Measurements from ENCODE around the gene EVL.

The EVL gene

DNA sequence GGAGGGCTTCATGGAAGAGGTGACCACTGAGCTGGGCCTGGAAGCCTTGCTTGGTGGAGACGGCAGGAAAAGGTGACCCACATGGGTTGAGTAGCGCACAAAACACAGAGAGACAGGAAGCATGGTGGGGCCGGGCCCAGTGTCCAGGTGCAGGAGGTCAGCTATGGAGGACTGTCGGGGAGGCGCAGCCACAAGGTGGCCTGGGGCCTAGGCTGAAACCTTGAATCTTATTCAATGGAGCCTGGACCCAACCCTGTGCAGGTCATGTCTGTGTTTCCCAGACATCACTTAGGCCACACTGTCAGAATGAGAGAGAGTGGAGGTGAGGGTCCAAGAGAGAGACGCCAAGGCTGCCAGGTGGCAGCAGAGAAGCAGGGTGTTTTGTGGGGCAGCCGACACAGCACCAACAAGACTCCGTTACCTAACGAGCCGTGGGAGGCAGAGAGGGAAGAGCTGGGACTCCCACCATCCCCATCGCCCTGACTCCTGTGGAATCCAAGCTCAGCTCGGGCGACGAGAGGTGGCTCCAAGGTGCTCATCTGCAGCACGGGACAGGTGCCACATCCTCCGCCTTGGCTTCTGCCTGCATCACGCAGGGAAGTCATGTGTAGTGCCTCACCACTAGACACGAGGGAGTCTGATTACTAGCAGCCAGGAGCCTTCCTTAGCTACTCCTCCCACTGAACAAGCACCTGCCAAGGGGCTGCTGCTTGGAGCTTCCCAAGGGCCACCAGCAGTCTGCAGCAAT lies 55.5 kb downstream of the EVL start:
- DNase-seq: no peak
- H3K36me3 ChIP-seq (replicated peaks): no peaks in the 10 kb centered on the region

DNA sequence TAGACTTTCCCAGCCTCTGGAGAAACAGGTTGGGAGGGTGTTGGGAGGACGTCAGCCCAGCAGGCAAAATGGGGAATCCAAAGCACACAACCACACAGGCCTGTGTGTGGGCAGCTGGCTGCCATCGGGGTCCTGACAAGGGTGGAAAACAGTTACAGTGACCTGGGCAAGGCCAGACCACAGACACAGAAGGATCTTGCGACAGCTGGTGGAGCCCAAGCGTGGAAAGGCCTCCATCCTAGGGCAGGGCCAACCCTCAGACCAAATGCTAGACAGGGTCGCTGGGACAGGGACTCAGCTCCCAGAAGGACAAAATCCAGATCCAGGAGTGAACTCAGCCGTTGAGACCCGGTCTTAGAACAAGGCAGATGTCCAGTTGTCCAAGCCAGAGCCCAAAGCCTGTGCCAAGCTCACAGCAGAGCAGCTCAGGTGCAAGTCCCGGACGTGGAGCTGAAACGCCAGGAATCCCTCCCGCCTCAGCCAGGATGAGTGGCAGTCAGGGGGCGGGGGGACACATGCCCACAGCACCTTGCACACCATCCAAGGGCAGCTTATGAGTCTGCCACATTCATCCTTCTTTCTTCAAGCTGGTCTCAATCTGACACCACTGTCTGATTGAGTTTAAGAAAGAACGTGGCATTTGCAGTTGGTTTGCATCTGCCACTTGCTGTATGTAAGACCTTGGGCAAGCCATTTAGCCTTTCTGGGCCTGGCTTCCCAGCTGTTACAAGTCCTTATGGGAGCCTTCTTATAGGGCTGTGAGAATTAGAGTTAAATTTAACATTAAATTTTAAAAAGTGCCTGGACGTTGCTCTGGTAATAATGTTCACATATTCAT lies 56.6 kb downstream of the EVL start:
- Histone ChIP-seq H3K27me3 (replicated peaks) (no peaks in the 10 kb centered on the region), H3K27ac (no peak overlapping the region), H3K4me3 (ENCODE audit: low read depth, low read length) (no peak overlapping the region), H3K36me3 (replicated peaks) (peaks cover 2% of the 10 kb centered on the region)
- in situ Hi-C loops (cut with HindIII; ENCODE audit: low pct_ligation_motif_present, low sequenced_read_pairs): no loop called here
- TF ChIP-seq, protein P1, sequence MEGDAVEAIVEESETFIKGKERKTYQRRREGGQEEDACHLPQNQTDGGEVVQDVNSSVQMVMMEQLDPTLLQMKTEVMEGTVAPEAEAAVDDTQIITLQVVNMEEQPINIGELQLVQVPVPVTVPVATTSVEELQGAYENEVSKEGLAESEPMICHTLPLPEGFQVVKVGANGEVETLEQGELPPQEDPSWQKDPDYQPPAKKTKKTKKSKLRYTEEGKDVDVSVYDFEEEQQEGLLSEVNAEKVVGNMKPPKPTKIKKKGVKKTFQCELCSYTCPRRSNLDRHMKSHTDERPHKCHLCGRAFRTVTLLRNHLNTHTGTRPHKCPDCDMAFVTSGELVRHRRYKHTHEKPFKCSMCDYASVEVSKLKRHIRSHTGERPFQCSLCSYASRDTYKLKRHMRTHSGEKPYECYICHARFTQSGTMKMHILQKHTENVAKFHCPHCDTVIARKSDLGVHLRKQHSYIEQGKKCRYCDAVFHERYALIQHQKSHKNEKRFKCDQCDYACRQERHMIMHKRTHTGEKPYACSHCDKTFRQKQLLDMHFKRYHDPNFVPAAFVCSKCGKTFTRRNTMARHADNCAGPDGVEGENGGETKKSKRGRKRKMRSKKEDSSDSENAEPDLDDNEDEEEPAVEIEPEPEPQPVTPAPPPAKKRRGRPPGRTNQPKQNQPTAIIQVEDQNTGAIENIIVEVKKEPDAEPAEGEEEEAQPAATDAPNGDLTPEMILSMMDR (IDR thresholded peaks at IDR 0.05; ENCODE audit: low read depth, low read length, missing control alignments): no peak
- no peak for DNase-seq

More for the DNA sequence above, 55.5 kb downstream of the EVL start:
- Histone ChIP-seq H3K27ac (no peak overlapping the region), H3K4me3 (ENCODE audit: low read depth, low read length) (no peak overlapping the region), H3K27me3 (replicated peaks) (no peaks in the 10 kb centered on the region)
- TF ChIP-seq, protein P1 (IDR thresholded peaks at IDR 0.05; ENCODE audit: low read depth, low read length, missing control alignments): no peak
- in situ Hi-C loops (cut with HindIII; ENCODE audit: low pct_ligation_motif_present, low sequenced_read_pairs): no loop called here

DNA sequence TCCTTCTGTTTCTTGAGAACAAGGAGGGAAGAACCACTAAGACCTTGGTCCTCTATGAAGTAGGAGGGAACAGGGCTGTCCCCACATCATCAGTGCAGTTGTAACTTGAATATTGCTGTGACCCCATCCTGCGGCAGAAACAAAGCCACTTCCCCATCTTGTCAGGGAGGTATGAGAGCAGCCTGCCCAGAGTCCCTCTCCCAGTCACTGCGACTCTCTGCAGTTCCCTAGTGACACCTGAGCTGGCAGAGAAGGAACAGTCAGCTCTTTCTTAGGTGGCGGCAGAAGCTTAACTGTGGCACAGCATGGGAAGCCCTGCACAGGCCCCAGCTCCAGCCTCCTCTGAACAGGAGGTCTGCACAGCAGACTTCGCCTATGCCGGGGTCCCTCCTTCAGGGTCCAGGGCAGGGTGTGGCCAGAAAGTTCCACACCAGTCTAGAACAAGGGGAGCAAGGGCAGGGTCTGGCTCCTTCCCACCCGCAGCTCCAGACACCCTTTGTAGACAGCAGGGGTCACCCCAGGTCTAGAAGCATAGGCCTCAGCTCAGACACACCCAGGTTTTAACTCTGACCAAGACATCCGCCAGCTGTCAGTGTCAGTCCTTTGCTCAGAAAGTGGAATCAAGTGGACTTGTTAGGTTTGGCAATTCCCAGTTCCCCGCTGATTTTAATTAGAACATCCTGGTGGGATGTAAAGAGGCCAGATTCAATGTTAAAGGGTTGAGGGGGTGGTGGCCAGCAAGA lies 57.4 kb downstream of the EVL start:
- in situ Hi-C loops (cut with HindIII; ENCODE audit: low pct_ligation_motif_present, low sequenced_read_pairs): no loop called here
- no peak overlapping the region for H3K27ac ChIP-seq
- H3K36me3 ChIP-seq (replicated peaks): peaks cover 2% of the 10 kb centered on the region
- no peak overlapping the region for H3K4me3 ChIP-seq (ENCODE audit: low read depth, low read length)
- H3K27me3 ChIP-seq (replicated peaks): no peaks in the 10 kb centered on the region
- TF ChIP-seq, protein P1 (IDR thresholded peaks at IDR 0.05; ENCODE audit: low read depth, low read length, missing control alignments): peak; percentile 5
- DNase-seq: no peak

DNA sequence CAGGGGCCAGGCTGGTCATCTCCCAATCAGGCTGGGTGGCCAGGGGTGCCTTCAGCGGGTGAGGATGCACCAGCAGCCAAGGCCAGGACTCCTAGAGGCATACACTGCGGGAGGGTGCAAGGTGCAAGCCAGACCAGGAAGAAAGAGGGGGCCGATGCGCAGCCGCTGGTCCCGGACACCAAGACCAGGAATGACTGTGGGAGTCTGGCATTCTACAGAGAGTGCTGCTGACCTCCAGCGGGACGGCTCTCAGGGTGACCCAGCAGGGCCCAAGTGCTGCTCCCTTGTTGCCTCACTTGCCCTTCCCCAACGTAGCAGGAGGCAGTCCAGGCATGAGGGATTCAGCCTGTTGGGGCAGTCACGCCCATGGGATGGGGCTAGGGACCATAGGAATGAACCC lies 58.4 kb downstream of the EVL start:
- H3K36me3 ChIP-seq (replicated peaks): peaks cover 2% of the 10 kb centered on the region
- TF ChIP-seq, protein P1 (IDR thresholded peaks at IDR 0.05; ENCODE audit: low read depth, low read length, missing control alignments): no peak
- H3K4me3 ChIP-seq (ENCODE audit: low read depth, low read length): no peak overlapping the region
- no peak overlapping the region for H3K27ac ChIP-seq
- no peak for DNase-seq
- H3K27me3 ChIP-seq (replicated peaks): no peaks in the 10 kb centered on the region
- in situ Hi-C loops (cut with HindIII; ENCODE audit: low pct_ligation_motif_present, low sequenced_read_pairs): no loop called here

DNA sequence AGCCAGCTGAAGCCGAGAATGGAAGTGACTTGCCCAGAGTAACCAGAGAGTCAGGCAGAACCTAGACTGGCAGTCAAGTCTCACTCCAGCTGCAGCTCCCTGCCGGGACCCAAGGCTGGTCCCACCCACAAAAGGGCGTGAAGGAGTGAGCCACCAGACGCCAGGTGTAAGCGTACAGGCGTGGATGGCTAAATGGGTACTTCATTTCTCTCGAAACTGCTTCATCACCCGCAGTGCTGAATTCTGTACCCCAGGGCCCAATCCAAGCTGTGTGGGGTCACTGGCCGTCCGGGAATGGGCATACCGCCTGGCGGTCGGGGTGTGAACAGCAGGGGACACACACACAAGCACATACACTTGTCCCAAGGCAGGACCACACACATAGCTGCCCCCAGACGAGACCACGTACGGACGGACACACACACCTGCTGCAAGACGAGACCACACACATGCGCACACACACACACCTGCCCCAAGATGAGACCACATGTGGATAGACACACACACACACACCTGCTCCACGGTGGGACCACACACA lies 59.4 kb downstream of the EVL start:
- no peak for DNase-seq
- Histone ChIP-seq H3K36me3 (replicated peaks) (peaks cover 2% of the 10 kb centered on the region), H3K27me3 (replicated peaks) (no peaks in the 10 kb centered on the region), H3K4me3 (ENCODE audit: low read depth, low read length) (no peak overlapping the region), H3K27ac (no peak overlapping the region)
- TF ChIP-seq, protein P1 (IDR thresholded peaks at IDR 0.05; ENCODE audit: low read depth, low read length, missing control alignments): no peak
- in situ Hi-C loops (cut with HindIII; ENCODE audit: low pct_ligation_motif_present, low sequenced_read_pairs): no loop called here
